GM13976 (cell line): ENCODE measurements around the gene FRS2.

ENCODE experiments used
- DNase-seq: peaks from one replicate; pipeline ENCODE4 v3.0.0; 2012; ENCODE audit warnings: low spot score
- CTCF ChIP-seq: IDR thresholded peaks from 2 replicates; pipeline ENCODE4 v1.5.1; 2012; ENCODE audit warnings: borderline replicate concordance, mild to moderate bottlenecking; ENCODE audit not compliant: insufficient read depth; ENCODE audit errors: extremely low read depth, missing control alignments, control extremely low read depth
- in situ Hi-C: fragments of 300-500 bp; cut with MboI; formaldehyde crosslinking; loops from one replicate; pipeline ENCODE4 v1.12.0; 2022; ENCODE audit warnings: low sequenced_read_pairs, mixed read lengths, inconsistent platforms; ENCODE audit not compliant: unreplicated experiment

FRS2 gene

GRCh38 chr12:69556383-69556782, 86.2 kb downstream of the FRS2 start:
- no peak for TF ChIP-seq CTCF
- in situ Hi-C loops, result loop anchor here (25.0 kb wide), 1 partner anchor 169 kb away; no protein-coding TSS in a partner anchor
- no peak for DNase-seq

GRCh38 chr12:69563166-69563762, 93.1 kb downstream of the FRS2 start:
- TF ChIP-seq CTCF, result no peak
- in situ Hi-C loops, result loop anchor here (25.0 kb wide), 1 partner anchor 176 kb away; no protein-coding TSS in a partner anchor
- no peak for DNase-seq

GRCh38 chr12:69566603-69567002, 96.4 kb downstream of the FRS2 start:
- no peak for TF ChIP-seq CTCF
- DNase-seq, result no peak
- in situ Hi-C loops, result loop anchor here (25.0 kb wide), 1 partner anchor 179 kb away; no protein-coding TSS in a partner anchor

- in situ Hi-C loops, result loop anchor here (25.0 kb wide), 1 partner anchor 182 kb away; no protein-coding TSS in a partner anchor
- no peak for DNase-seq
- no peak for TF ChIP-seq CTCF
Measured at GRCh38 chr12:69569236-69569635, 99.0 kb downstream of the FRS2 start.

- TF ChIP-seq CTCF, result no peak
- in situ Hi-C loops, result loop anchor here (25.0 kb wide), 1 partner anchor 183 kb away; no protein-coding TSS in a partner anchor
- no peak for DNase-seq
Measured at GRCh38 chr12:69570000-69570516, 99.9 kb downstream of the FRS2 start.

GRCh38 chr12:69570545-69571399, 100.6 kb downstream of the FRS2 start:
- in situ Hi-C loops, result loop anchor here (25.0 kb wide), 1 partner anchor 183 kb away; no protein-coding TSS in a partner anchor
- TF ChIP-seq CTCF, result peak; percentile 58
- peak; percentile 49 for DNase-seq
